HepG2 (cell line): Measurements from ENCODE around the gene LPAR1. TPM values are rescaled to one million over a fixed set of nuclear protein-coding genes. Genes with fewer than 3 reads are reported as not detected.

Experiments
- polyA plus RNA-seq, 8 experiments: library from polyadenylated mRNA; depleted of rRNA in 3 of 8; stranded (reverse) in 7 of 8; unstranded in 1 of 8; fragments of >200 nt; fragmentation: Illumina TruSeq in 4 of 8; extraction: Trizol in 4 of 8; gene quantifications; 2 replicates each; pipeline versions ENCODE4 v1.2.1 to v1.2.3, GENCODE V29; 2011 to 2016; ENCODE audit warnings: low read depth in 4 of 8, missing spikeins in 1 of 8, mixed read lengths in 1 of 8; ENCODE audit not compliant: insufficient read depth in 1 of 8
- small RNA-seq, 3 experiments: library from RNA; depleted of rRNA; stranded (forward); fragments of <200 nt; gene quantifications; one replicate each; pipeline ENCODE3, GENCODE V24; 2012; ENCODE audit warnings: low read depth in 2 of 3, low replicate concordance in 1 of 3; ENCODE audit not compliant: insufficient read length in 3 of 3, insufficient read depth in 2 of 3
- total RNA-seq, 5 experiments: library from RNA; depleted of rRNA; stranded (reverse); fragments of >200 nt; fragmentation: Illumina TruSeq; extraction: Trizol; gene quantifications; 2 replicates each; pipeline ENCODE4 v1.2.3, GENCODE V29; 2016; ENCODE audit warnings: low read depth in 1 of 5

Gene LPAR1
- total and polyA plus RNA-seq, 2 of the 13 experiments (the other 11 are each of a cell fraction or from before 2014, with no cell fraction given), result not detected

Small RNA genes lying within 50 kb of the gene (small RNA-seq; reads per million reads assigned to genes)
- gene RF00019 (0 reads per million in 3 experiments), gene RNU6-432P (0 reads per million in 3 experiments)
